EL (cell line): ENCODE data around the gene GON7.

ENCODE experiments used
- DNase-seq: peaks from one replicate; pipeline ENCODE4 v3.0.0-alpha.2; 2016

The GON7 gene

DNA sequence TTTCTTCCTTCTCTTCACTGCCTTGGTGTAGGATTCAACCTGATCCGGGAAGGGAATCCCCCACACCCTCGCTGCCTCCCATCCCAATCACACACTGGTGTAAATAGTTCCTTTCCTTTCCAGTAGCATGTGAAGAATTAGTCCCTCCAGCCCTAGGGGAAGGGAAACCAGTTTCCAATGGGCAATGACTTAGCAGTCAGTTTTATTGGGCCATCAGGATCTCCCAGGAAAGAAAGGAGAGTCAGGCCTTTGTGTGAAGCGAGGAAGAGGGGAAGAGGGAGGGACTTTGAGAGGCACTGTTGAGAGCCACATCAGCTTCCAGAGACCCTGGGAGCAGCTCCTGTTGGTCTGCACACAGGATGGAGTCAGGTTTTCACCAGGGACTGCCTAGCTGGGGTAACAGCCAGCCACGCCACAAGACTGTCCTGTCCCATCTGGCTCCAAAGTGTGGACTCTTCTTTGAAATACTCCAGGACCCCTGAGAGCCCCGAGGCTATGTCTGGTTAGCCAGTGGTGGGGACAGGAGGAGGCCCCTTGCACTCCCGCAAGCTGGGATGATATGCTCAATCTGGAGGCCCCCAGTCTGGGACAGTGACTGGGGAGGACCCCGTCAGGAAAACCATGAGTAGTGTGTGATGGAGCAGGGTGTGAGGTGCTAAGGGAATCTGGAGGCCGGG, 50.0 kb downstream of the GON7 start:
- DNase-seq = no peak

DNA sequence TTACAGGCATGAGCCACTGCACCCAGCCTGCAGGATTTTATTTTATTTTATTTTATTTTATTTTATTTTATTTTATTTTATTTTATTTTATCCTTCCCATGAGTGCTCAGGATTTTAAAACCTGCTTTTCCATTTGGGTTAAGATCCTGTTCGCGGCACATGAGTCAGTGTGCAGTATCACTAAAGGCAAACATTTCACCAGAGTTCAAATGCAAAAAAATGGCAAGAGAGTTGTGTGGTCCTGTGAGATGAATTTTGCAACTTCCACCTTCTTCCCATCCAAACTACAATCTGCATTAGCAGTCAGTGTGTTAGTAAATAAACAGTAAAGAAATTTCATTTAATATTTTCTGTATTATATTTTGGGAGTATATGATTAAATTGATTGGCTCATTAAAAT, 51.2 kb downstream of the GON7 start:
- no peak for DNase-seq

DNA sequence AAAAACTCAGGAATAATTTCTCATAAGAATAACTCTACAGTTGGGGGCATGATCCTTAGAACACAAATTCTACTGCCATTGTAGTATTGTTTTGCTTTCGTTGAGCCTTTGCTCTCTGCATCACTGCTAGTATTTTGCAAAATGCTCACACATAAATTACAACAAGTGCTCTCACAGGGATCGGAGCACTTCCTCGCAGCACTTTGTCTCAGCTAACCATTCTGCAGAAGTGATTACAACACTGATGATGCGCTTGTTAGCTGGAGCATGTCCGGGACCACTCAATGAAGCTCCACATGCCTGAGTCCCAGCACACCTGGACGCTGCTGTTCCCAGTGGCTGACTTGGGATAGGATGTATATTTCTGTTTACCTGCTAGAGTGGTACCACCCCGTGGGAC, 53.7 kb downstream of the GON7 start:
- DNase-seq = no peak
